Stimulated activated CD8-positive, alpha-beta memory T cell treated with anti-CD3 and anti-CD28 coated beads, Interleukin-2, amount 100 ng/mL, for 48 hours (primary cell): Measurements from ENCODE around the gene OR5AL1.
"Not testable (repeated sequence)": the region's sequence is repeated elsewhere in the genome, so short reads cannot be mapped to it uniquely, and the experiment has no call there.

ENCODE experiments used
- DNase-seq, 2 donors: peaks; one replicate each; pipeline ENCODE4 v3.0.0-alpha.2; 2020; ENCODE audit warnings: low read depth in 2 of 2

Gene OR5AL1

DNA sequence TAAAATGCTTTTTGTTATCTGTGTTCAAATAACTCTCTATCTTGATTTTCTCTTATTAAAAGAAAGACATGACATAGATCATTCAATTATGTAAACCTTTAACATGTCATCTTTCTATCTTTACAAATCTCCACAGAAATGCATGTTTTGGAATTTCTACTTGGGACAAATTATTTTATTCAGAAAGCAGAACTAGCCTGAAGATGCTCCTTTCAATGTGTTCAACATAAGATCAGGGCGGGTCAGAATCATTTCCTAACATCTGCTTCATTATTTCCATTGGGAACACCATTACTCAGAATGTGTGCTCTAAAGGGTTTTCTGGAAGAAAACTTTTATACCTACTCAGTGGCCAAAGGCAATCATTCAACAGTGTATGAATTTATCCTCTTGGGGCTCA lies at the start of gene OR5AL1:
Gene OR5AL1, plus strand, starts transcription at position 301 of the 400 bp plus-strand sequence.
- no peak for DNase-seq

DNA sequence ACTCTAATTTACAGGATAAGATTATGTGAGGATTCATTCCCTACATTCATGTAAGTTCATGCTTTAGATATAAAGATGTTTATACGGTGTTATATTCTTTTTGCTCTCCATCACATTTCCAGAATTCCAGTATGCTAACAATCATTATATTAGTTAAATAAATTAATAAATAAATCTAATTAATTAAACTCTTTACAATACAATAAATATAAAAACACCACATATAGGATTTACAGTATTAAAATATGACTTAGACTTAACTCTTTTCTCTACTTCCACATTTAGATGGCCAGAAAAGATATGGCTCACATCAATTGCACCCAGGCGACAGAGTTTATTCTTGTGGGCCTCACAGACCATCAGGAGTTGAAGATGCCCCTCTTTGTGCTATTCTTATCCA lies 37.2 kb upstream of the OR5AL1 start, which contains the start of gene OR8U1:
Gene OR8U1, plus strand, starts transcription at position 301 of the 400 bp plus-strand sequence. Its CDS starts 0 bp downstream, at position 301.
- no peak for DNase-seq

DNA sequence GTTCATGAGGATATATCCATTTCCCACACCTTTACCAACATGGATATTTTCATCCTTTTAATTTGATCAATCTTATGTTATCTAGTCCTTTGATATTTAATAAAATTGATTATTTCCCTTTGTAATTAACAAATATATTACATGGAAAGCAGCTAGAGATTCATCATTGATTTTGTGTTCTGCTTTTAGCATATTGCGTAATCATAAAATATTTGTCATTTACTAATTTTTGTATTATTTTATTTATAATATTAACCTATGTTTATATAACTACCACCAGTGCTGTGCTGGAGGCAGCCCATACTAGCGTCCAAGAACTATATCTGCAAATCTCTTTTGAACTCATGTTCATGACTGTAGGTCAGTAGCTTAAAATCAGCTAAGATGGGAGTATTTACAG lies 32.4 kb upstream of the OR5AL1 start:
- DNase-seq: no peak

DNA sequence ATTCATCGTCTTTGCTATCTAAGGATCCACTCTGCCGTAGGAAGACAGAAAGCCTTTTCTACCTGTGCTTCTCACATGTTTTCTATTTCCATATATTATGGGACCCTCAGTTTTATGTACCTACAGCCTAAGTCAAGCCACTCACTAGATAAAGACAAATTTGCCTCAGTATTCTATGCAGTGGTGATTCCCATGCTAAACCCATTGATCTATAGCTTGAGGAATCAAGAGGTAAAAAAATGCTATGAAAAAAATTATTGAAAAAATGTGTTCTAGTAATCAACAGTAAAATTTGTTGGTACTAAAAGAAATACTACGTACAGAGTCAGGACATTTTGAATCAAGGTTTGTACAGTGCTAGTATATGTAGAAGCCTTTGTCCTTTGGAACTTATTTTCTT lies 18.1 kb upstream of the OR5AL1 start:
- no peak for DNase-seq

DNA sequence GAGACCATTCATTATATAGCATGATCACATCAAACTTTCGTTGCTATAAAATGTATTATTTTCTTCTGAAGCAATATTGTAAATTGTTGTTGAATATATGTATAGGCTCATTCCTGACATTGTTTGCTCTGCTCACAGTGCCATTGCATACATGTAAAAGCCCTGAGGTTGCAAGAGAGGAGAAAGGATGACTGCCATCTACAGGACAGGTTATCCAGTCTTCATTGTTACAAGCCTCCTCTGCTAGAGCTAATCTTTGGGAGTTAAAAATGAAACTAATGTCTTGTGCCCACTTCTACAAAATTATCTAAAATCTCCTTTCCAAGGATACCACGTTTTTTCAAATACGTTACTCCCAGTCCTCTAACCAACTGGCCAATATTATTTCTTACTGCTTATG lies 16.4 kb upstream of the OR5AL1 start:
- DNase-seq: no peak

DNA sequence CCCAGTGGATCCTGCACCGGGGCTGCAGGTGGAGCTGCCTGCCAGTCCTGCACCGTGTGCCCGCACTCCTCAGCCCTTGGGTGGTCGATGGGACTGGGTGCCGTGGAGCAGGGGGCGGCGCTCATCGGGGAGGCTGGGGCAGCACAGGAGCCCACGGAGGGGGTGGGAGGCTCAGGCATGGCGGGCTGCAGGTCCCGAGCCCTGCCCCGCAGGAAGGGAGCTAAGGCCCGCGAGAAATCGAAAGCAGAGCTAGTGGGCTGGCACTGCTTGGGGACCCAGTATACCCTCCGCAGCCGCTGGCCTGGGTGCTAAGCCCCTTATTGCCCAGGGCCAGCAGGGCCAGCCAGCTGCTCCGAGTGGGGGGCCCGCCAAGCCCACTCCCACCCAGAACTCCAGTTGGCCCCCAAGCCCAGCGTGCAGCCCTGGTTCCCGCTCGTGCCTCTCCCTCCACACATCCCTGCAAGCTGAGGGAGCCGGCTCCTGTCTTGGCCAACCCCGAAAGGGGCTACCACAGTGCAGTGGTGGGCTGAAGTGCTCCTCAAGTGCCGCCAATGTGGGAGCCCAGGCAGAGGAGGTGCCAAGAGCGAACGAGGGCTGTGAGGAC lies 10.5 kb upstream of the OR5AL1 start:
- not testable (repeated sequence) for DNase-seq

DNA sequence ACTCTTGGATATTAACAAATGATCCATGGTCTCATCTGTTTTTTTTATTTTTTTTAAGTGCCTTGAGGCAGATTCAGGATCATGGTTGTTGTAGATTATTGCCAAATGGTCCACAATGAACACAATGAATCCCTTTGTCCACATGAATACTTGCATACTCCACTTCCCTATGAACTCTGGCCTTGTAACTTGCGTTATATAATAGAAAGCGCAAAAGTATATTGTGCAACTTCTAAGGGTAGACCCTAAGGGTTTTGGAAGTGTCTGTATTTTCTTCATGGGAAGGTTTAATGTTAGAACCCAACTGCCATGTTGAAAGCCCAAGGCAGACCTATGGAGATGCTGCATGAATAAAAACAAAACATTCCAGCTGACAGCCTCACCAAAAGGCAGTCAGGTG lies 8.1 kb upstream of the OR5AL1 start:
- no peak for DNase-seq

DNA sequence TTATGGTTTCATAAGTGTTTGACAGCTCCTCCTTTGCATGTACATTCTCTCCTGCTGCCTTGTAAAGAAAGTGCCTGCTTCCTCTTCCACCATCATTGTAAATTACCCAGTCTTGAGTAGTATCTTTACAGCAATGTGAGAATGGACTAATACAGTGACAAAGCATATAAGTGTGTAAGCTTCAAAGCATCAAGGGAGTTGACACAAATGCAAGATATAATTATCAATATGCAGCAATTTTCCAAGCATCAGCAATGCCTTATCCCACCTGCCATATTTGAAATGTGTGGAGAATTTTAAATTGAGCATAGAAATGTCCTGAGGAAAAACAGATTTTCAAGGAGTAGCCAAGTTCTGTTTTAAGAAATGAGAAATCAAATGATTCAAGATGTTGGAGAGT lies 1.7 kb upstream of the OR5AL1 start:
- no peak for DNase-seq

DNA sequence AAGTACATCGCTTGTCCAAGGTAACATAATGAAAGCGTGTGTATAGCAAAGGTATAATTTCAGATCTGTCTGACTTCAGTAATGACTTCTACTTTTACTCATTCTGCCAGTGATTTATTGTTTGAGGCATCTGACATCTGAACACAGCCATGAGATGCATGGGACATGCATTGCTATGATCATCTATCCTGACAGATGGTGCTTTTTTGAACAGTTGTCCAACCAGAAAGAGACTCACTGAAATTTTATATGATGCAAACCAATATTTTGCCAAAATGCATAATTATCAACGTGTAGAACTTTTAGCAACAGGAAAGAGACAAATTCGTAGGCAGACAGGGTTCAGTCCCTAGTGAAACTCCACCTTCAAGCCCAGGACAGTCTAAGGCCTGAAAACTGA lies 41.0 kb downstream of the OR5AL1 start:
- no peak for DNase-seq

DNA sequence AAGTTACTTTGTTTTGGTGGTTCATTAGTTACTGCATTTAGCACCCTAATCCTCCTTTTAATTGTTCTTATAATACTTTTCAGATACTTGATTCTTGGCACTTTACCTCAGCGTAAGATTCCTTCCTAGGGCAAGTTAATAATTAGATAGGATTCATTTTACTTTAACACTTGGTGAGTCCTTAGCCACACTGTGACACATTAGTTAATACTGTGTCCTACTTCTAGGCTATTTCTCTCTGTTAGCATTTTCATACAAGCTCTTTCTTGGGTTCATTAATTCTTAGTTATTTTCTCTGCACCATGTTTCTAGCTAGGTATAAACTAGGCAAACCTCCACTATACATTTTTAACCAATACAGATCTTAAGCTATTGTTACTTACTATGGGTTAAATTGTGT lies 44.6 kb downstream of the OR5AL1 start:
- DNase-seq: no peak
